Omental fat pad (tissue), 4 donors: Measurements from ENCODE around the gene TNXB. TPM values are rescaled to one million over a fixed set of nuclear protein-coding genes. Genes with fewer than 3 reads are reported as not detected.
"Not testable (repeated sequence)": the region's sequence is repeated elsewhere in the genome, so short reads cannot be mapped to it uniquely, and the experiment has no call there.

ENCODE experiments used
- ATAC-seq: fragments of 150-250 bp; one replicate; pipeline ENCODE4 v1.9.1; 2016; ENCODE audit warnings: mild to moderate bottlenecking, moderate library complexity; ENCODE audit not compliant: low FRiP score
- DNase-seq: peaks from one replicate; pipeline ENCODE4 v3.0.0-alpha.2; 2019; ENCODE audit warnings: low spot score
- total RNA-seq, 4 donors: library from RNA; depleted of rRNA; stranded (reverse); fragments of >200 nt; gene quantifications; one replicate each; pipeline ENCODE4 v1.1.0, GENCODE V29; 2016
- TF ChIP-seq, protein P1 (sequence below), 3 donors: fragments of 450-650 bp; IDR thresholded peaks; one replicate each; pipeline ENCODE4 v1.5.1; 2016 to 2017; ENCODE audit warnings: antibody characterized with exemption in 3 of 3, mild to moderate bottlenecking in 3 of 3, moderate library complexity in 2 of 3

TNXB gene
- total RNA-seq, 4 donors from 2014 or later, result 129 to 311 (median 137) TPM

DNA sequence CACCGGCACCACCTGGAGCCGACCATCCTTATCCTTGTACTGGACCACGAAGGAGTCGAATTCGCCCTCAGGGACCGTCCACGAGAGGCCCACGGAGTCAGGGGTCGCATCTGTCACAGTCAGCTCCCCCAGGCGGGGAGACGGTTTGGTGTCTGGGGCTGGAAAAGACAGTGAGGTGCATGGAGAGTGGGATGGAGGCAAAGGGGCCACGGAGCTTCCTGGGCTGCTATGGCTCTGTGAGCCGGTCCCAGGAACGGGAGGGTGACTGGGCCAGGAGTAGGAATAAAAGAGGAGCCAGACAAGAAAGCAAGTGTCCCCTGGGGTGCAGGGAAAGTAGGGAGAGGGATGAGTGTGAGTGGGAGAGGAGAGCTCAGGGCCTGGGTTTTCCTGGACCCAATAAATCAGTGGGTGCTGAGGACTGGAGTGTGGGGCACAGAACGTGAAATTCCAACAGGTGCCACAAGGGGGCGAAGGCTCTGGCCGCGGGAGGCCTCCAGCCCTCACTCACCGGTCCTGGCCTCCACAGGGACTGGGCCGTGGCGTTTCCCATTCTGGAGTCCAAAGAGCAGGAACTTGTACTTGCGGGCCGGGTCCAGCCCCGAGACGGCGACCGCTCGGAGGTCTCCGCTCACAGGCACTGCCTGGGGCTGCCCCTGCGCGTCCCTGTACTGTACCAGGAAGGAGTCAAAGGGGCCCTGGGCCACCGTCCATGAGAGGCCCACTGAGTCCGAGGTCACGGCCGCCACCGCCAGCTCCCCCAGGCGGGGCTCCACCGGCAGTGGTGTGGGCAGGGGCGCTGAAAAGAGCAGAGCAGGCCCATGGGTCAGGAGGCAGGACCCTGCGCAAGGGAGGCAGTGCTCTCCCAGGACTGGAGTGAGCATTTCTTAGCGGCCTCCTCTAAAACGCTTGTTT is 61.0 kb downstream of the TNXB start:
- ATAC-seq (peak; percentile 34), DNase-seq (peak; percentile 76)
- TF ChIP-seq, protein P1, sequence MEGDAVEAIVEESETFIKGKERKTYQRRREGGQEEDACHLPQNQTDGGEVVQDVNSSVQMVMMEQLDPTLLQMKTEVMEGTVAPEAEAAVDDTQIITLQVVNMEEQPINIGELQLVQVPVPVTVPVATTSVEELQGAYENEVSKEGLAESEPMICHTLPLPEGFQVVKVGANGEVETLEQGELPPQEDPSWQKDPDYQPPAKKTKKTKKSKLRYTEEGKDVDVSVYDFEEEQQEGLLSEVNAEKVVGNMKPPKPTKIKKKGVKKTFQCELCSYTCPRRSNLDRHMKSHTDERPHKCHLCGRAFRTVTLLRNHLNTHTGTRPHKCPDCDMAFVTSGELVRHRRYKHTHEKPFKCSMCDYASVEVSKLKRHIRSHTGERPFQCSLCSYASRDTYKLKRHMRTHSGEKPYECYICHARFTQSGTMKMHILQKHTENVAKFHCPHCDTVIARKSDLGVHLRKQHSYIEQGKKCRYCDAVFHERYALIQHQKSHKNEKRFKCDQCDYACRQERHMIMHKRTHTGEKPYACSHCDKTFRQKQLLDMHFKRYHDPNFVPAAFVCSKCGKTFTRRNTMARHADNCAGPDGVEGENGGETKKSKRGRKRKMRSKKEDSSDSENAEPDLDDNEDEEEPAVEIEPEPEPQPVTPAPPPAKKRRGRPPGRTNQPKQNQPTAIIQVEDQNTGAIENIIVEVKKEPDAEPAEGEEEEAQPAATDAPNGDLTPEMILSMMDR (IDR thresholded peaks at IDR 0.05), result no peak

DNA sequence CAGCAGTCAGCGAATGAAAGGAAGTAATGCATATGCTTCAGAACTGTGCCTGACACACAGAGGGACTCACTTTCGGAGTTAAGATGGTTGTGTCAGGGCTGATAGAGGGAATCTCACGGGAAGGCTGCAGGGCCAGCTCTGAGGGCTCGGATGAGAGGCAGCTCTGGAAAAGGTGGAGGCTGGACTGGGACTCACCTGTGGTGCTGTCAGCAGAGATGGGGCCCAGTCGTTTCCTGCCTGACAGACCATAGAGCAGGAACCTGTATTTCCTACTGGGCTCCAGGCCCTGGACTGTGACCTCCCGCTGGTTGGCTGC is 61.6 kb downstream of the TNXB start:
- TF ChIP-seq, protein P1 (IDR thresholded peaks at IDR 0.05), result no peak
- no peak for DNase-seq
- ATAC-seq, result no peak

DNA sequence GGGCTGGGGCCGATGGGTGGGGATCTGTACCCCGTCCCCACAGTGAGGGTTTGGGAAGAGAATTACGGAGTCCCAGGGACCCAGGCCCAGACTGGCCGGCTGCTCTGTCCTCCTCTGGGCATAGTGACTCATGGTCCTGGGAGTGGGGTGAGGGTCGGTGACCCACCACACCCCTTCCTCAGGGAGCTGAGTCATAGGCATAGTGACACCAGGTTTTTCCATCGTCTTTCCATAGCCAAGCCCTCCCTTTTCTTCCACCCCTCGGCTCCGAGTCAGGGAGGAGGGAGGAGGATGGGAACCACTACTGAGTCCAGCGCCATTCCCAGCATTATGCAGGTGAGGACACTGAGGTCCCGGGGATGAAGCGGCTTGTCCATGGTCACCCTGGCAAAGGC is 62.1 kb downstream of the TNXB start:
- ATAC-seq (peak; percentile 51), DNase-seq (peak; percentile 46)
- TF ChIP-seq, protein P1 (IDR thresholded peaks at IDR 0.05), result no peak

DNA sequence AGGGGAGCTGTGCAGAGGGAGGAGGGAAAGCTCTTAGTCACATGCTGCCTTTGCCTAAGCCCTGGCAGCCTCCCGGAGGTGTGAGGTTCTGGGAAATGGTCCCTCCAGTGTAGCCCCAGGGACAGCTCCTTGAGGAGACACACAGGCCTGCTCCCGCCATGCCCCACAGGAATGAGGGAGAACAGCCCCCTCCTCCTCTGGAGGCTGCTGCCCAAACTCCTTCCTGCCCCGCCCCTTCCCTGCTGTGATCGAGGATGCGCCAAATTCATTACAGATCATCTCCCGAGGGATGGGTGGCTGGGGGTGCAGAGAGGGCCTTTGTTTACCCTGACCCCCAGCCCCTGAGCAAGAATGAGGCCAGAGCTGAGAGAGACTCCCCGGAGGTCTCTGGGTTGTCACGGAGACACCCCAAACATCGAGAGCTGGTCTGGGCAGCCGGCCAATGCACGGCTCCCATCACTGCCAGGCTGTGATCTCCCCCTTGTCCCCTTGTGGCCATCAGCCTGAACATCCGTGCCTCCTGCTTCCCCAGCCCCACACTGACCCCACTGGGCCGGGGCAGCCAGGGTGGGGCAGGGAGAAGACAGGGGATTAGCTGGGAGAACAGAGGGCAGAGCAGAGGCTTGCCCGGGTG is 62.6 kb downstream of the TNXB start:
- DNase-seq (no peak), ATAC-seq (no peak)
- TF ChIP-seq, protein P1 (IDR thresholded peaks at IDR 0.05), result no peak

DNA sequence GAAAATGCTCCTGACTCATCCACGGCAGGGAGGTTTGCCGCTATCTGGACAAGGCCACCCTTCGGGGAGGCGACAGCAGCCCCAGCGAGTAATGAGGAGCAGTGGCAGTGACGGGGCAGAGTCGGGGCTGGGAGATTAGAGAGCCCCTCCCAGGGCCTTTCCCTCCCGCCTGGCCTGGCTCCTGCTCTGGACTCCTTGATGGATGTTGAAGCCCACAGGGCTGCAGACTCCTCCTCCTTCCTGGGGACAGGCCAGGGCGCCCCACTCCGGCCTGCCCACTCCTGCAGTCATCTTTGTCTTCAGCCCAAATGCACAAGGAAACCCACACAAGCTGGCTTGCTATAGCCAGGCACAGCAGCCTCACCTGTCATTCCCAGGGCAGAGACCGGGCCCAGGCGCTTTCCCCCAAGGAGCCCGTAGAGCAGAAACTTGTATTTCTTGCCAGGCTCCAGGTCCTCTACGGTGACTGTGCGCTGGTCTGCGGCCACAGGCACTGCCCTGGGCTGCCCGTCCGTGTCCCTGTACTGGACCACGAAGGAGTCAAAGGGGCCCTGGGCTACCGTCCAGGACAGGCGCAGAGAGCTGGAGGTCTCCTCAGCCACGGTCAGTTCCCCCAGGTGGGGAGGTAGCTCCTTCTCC is 63.2 kb downstream of the TNXB start:
- no peak for DNase-seq
- TF ChIP-seq, protein P1 (IDR thresholded peaks at IDR 0.05), result no peak
- ATAC-seq, result no peak

DNA sequence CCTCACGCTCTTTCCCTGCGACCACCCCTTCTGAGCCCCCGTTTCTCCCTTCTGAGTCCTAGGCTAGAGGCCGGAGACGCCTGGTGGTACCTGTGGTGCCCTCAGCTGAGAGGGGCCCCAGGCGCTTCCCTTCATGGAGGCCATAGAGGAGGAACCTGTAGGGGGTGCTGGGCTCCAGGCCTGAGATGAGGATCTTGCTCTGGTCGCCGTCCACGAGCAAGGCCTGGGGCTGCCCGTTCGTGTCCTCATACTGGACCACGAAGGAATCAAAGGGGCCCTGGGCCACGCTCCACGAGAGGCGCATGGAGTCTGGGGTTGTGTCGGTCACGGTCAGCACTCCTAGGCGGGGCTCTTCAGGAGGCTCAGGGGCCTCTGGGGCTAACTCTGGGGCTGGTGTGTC is 64.2 kb downstream of the TNXB start:
- not testable (repeated sequence) for ATAC-seq, DNase-seq

DNA sequence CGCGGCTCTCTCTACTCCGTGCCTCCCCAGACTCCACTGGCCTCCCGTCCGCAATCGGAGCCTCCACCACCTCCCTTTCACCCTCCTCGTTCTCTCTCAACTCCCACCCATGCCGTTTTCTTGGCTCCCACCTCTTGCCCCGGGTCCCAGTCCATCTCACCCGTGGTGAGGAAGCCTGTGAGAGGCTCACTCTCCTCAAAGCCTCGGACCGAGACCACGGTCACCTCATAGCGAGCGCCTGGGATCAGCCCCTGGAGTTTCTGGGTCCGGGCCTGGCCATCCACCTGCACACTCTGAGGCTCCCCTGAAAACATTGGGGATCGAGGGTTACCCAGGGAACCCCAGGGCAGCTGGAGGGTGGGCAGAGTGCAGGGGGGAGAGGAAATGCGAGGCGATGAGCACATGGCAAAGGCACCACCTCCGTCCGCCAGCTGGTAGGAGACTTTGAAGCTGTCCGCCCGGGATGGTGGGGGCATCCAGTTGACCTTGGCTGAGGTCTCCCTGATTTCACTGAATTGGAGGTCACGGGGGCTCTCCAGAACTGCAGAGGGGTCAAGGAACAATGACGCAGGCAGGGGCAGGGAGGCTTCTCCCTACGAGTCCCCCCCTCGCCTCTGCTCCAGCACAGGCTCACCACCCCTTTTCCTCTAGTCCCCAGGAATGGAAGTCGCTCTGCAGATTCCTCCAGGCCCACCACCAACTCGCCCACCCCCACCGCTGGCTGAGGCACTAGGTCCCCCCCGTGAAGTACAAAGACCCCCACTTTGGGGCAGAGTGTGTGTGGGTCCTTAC is 65.4 kb downstream of the TNXB start:
- not testable (repeated sequence) for DNase-seq

DNA sequence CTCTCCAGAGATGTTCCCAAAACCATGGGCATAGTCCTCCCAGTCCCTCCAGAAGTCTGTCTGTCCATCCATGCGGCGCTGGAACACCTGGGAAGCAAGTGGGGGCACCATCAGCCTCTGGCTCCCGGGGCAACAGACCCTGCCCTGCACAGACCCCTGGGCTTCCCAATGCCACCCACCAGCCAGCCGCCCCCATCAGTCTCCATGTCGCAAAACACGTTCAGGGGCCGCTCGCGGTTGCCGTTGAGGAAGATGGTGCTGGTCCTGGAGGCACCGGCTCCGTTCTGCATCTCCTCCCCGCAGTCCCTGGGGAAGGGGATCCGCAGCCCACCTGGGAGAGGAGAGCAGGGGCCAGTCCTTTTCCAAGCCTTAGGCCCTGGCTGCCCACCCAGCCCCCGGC is 66.9 kb downstream of the TNXB start:
- not testable (repeated sequence) for DNase-seq, ATAC-seq

More for the DNA sequence above, 65.4 kb downstream of the TNXB start:
- not testable (repeated sequence) for ATAC-seq

DNA sequence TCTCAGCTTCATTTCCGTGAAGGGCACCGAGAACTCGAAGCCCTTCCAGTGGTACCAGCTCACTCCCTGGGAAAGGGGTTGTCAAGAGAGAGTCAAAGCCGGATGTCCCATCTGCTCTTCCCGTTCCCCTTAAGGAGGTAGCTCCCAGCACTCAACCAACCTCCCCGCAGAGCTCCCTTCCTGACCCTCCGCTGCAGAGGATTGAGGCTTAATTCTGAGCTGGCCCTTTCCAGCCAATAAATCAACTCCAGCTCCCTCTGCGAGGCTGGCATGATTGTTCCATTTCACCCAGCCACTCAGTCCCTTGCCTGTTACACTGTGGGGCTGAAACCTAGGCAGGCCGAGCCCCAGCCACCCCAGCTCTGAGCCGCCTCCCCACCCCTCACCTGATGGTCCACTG is 67.8 kb downstream of the TNXB start:
- not testable (repeated sequence) for DNase-seq, ATAC-seq

DNA sequence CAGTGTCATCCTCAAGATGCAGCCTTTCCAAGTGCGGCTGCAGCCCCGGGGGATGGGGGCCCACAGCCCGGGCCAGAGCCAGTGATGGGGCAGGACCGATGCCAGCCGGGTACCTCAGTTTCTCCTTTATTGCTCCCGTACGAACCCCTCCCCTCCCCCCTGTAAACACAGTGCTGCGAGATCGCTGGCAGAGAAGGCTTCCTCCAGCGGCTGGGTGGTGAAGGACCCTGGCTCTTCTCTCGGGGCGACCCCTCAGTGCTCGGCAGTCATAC is 68.2 kb downstream of the TNXB start:
- ATAC-seq, DNase-seq: not testable (repeated sequence)

DNA sequence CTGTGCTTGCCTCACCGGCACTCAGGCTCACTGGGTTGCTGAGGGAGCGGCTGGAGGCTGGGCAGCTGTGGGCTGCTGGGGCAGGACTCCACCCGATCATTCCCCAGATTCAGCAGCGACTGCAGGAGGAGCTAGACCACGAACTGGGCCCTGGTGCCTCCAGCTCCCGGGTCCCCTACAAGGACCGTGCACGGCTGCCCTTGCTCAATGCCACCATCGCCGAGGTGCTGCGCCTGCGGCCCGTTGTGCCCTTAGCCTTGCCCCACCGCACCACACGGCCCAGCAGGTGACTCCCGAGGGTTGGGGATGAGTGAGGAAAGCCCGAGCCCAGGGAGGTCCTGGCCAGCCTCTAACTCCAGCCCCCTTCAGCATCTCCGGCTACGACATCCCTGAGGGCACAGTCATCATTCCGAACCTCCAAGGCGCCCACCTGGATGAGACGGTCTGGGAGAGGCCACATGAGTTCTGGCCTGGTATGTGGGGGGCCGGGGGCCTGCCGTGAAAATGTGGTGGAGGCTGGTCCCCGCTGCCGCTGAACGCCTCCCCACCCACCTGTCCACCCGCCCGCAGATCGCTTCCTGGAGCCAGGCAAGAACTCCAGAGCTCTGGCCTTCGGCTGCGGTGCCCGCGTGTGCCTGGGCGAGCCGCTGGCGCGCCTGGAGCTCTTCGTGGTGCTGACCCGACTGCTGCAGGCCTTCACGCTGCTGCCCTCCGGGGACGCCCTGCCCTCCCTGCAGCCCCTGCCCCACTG is 68.7 kb downstream of the TNXB start:
- ATAC-seq, DNase-seq: not testable (repeated sequence)
